Mesendoderm (in vitro differentiated cells): ENCODE data around the gene SMPD3.

ENCODE experiments used
- DNase-seq: peaks from one replicate; pipeline ENCODE4 v3.0.0; 2013
- H2AK5ac ChIP-seq: 2 replicates; pipeline ENCODE4 v1.6.1; 2013; ENCODE audit warnings: low read length, inconsistent platforms
- H2BK120ac ChIP-seq: 2 replicates; pipeline ENCODE4 v1.6.1; 2013; ENCODE audit warnings: low read depth, mild to moderate bottlenecking, low read length, moderate library complexity, mixed read lengths
- H2BK15ac ChIP-seq: replicated peaks from 2 replicates; pipeline ENCODE4 v1.6.1; 2013; ENCODE audit warnings: low read depth, mild to moderate bottlenecking, moderate library complexity
- H2BK5ac ChIP-seq: 2 replicates; pipeline ENCODE4 v1.6.1; 2013; ENCODE audit warnings: low read length, inconsistent platforms
- H3K18ac ChIP-seq: 2 replicates; pipeline ENCODE4 v1.6.1; 2013; ENCODE audit warnings: mild to moderate bottlenecking, low read length, mixed read lengths
- H3K23ac ChIP-seq: one replicate; pipeline ENCODE4 v1.6.1; 2013; ENCODE audit warnings: low read length
- H3K27ac ChIP-seq: 2 replicates; pipeline ENCODE4 v1.5.1; 2013; ENCODE audit warnings: low read depth, mild to moderate bottlenecking, inconsistent platforms, low read length, moderate library complexity
- H3K27me3 ChIP-seq: 2 replicates; pipeline ENCODE4 v1.6.1; 2013; ENCODE audit warnings: low read length, control low read depth, mild to moderate bottlenecking, inconsistent platforms; ENCODE audit not compliant: insufficient read depth, poor library complexity
- H3K36me3 ChIP-seq: 2 replicates; pipeline ENCODE4 v1.6.1; 2013; ENCODE audit warnings: low read length, inconsistent platforms; ENCODE audit not compliant: control insufficient read depth, insufficient read depth
- H3K4ac ChIP-seq: one replicate; pipeline ENCODE4 v1.6.1; 2013; ENCODE audit warnings: low read depth, mild to moderate bottlenecking, low read length, moderate library complexity
- H3K4me1 ChIP-seq: 2 replicates; pipeline ENCODE4 v1.6.1; 2013; ENCODE audit warnings: low read depth, low read length, inconsistent platforms; ENCODE audit not compliant: control insufficient read depth
- H3K4me2 ChIP-seq: 2 replicates; pipeline ENCODE4 v1.6.1; 2013; ENCODE audit warnings: low read length
- H3K4me3 ChIP-seq: 2 replicates; pipeline ENCODE4 v1.5.1; 2013; ENCODE audit warnings: mild to moderate bottlenecking, low read length
- H3K56ac ChIP-seq: one replicate; pipeline ENCODE4 v1.6.1; 2013; ENCODE audit warnings: low read length
- H3K79me1 ChIP-seq: 2 replicates; pipeline ENCODE4 v1.6.1; 2013; ENCODE audit warnings: low read length, inconsistent platforms
- H3K79me2 ChIP-seq: 2 replicates; pipeline ENCODE4 v1.6.1; 2013; ENCODE audit warnings: mild to moderate bottlenecking, low read length; ENCODE audit not compliant: control insufficient read depth, insufficient read depth
- H3K9ac ChIP-seq: 2 replicates; pipeline ENCODE4 v1.6.1; 2013; ENCODE audit warnings: low read length, inconsistent platforms
- H4K5ac ChIP-seq: one replicate; pipeline ENCODE4 v1.6.1; 2013; ENCODE audit warnings: low read length
- H4K8ac ChIP-seq: one replicate; pipeline ENCODE4 v1.6.1; 2013; ENCODE audit warnings: low read depth, mild to moderate bottlenecking, control low read depth, low read length, moderate library complexity
- WGBS: extraction: QIAGEN DNeasy Blood & Tissue Kit; methylation state at CpG from one replicate; pipeline ENCODE4 v1.1.7; 2013; ENCODE audit warnings: low lambda C conversion rate, missing lambda C conversion rate; ENCODE audit not compliant: insufficient coverage; ENCODE audit errors: extremely low coverage; 5-methylcytosine and 5-hydroxymethylcytosine counted together

SMPD3 gene

DNA sequence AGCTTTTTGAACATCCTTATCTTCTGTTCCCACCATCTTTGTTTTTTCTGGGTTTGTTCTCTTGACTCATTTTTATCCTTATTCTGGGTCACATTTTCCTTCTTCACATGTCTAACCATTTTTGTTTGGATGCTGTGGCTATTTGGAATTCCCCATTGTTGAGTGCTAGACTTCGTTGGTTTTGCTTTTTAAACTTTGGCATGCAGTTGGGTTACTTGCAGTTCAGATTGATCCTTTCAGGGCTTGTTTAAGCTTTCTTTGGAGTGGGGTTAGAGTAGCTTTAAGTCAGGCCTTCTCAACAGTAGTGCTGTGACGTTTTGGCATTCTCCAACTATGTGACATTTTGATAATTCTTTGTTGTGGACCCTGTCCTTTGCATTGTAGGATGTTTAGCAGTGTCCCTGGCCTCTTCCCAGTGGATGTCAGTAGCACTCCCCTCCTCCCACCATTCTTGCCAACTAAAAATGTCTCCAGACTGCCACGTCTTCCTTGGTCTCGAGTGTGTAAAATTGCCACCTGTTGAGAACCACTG lies 116.4 kb downstream of the SMPD3 start:
- no CpG with 5 or more reads among the region's 4 CpGs for WGBS
- no peak for DNase-seq
- no peak overlapping the region for H2AK5ac ChIP-seq
- no peak overlapping the region for H4K5ac ChIP-seq
- H3K79me2 ChIP-seq, result no peaks in the 10 kb centered on the region
- peak overlapping the region; percentile 33 for H3K27ac ChIP-seq
- no peak overlapping the region for H4K8ac ChIP-seq
- no peaks in the 10 kb centered on the region for H3K79me1 ChIP-seq
- H3K4ac ChIP-seq, result no peak overlapping the region
- no peak overlapping the region for H2BK120ac ChIP-seq
- no peak overlapping the region for H3K18ac ChIP-seq
- H3K4me3 ChIP-seq, result no peak overlapping the region
- H3K9ac ChIP-seq, result no peak overlapping the region
- H2BK15ac ChIP-seq, result no peak overlapping the region
- no peaks in the 10 kb centered on the region for H3K27me3 ChIP-seq
- H3K36me3 ChIP-seq, result no peaks in the 10 kb centered on the region
- H3K23ac ChIP-seq, result no peak overlapping the region
- H3K56ac ChIP-seq, result no peak overlapping the region
- H2BK5ac ChIP-seq, result no peak overlapping the region
- no peak overlapping the region for H3K4me2 ChIP-seq
- no peaks in the 10 kb centered on the region for H3K4me1 ChIP-seq

DNA sequence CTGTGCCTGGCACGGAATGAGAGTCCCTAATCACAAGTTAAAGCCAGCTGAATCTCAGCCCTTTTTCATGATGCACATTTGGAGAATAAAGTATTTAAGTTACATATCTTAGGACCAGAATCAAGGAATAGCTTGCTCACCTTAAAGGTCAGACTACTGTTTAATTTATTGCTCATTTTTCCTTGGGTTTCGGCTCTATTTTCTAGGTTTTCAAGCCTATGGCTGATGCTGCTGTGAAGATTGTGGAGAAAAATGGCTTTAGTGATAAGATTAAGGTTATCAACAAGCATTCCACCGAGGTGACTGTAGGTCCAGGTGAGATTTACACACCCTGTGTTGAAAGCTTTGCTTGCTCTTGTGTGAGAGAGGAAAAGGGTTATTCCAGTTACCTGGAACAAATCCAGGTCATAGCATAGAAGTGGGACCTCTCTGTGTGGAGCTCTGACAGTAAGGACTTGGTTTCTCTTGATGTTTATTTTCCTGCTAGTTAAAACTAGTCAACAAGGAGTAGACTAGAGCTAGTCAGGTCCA lies 119.4 kb downstream of the SMPD3 start:
- no peak overlapping the region for H2AK5ac ChIP-seq
- no peaks in the 10 kb centered on the region for H3K4me1 ChIP-seq
- peaks cover 6% of the 10 kb centered on the region for H3K36me3 ChIP-seq
- H2BK120ac ChIP-seq, result no peak overlapping the region
- no peak overlapping the region for H3K27ac ChIP-seq
- no peak overlapping the region for H3K23ac ChIP-seq
- H3K4me2 ChIP-seq, result no peak overlapping the region
- H4K8ac ChIP-seq, result no peak overlapping the region
- no peak overlapping the region for H3K9ac ChIP-seq
- no CpG with 5 or more reads among the region's 3 CpGs for whole genome bisulfite sequencing
- H3K4me3 ChIP-seq, result no peak overlapping the region
- H3K79me1 ChIP-seq, result no peaks in the 10 kb centered on the region
- no peak overlapping the region for H3K4ac ChIP-seq
- no peak overlapping the region for H2BK5ac ChIP-seq
- H3K79me2 ChIP-seq, result no peaks in the 10 kb centered on the region
- H3K56ac ChIP-seq, result no peak overlapping the region
- peak; percentile 32 for DNase-seq
- no peak overlapping the region for H3K18ac ChIP-seq
- H3K27me3 ChIP-seq, result no peaks in the 10 kb centered on the region
- no peak overlapping the region for H4K5ac ChIP-seq
- H2BK15ac ChIP-seq, result no peak overlapping the region

- Histone ChIP-seq H3K27ac (peak overlapping the region; percentile 63), H2BK15ac (no peak overlapping the region), H3K56ac (no peak overlapping the region), H3K4me1 (no peaks in the 10 kb centered on the region), H2AK5ac (no peak overlapping the region), H3K18ac (no peak overlapping the region), H3K36me3 (peaks cover 7% of the 10 kb centered on the region), H3K9ac (no peak overlapping the region), H3K4ac (no peak overlapping the region), H3K23ac (no peak overlapping the region), H3K4me3 (no peak overlapping the region), H2BK120ac (no peak overlapping the region), H2BK5ac (no peak overlapping the region), H3K79me1 (no peaks in the 10 kb centered on the region), H3K79me2 (no peaks in the 10 kb centered on the region), H4K8ac (no peak overlapping the region), H4K5ac (no peak overlapping the region), H3K4me2 (no peak overlapping the region), H3K27me3 (no peaks in the 10 kb centered on the region)
- DNase-seq, result peak; percentile 97
- WGBS, result no CpG with 5 or more reads among the region's 13 CpGs
Measured at GRCh38 chr16:68328151-68328859, 120.0 kb downstream of the SMPD3 start.

DNA sequence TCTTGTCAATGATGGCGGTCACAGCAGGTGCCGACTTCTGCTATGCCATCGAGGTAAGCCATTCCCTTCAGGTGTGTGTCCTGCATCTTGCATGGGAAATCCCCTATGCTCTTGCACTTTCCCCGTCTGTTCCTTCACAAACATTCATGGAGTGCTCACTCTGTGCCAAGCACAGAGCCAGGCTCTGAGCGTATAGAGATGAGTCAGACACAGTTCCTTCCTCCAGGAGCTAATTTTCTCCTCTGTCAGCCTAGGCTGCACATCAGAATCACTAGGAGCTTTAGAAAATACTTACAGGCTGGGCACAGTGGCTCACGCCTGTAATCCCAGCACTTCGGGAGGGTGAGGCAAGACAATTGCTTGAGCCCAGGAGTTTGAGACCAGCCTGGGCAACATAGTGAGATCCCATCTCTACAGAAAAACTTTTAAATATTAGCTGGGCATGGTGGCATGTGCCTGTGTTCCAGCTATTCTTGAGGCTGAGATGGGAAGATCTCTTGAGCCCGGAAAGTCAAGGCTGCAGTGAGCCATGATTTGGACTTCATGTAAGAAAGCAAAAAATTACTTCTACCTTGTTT lies 123.4 kb downstream of the SMPD3 start:
- no peak overlapping the region for H4K5ac ChIP-seq
- H2BK5ac ChIP-seq, result no peak overlapping the region
- H3K56ac ChIP-seq, result no peak overlapping the region
- no peak overlapping the region for H2BK15ac ChIP-seq
- no peaks in the 10 kb centered on the region for H3K79me1 ChIP-seq
- no peak overlapping the region for H3K27ac ChIP-seq
- no peak overlapping the region for H2BK120ac ChIP-seq
- no peaks in the 10 kb centered on the region for H3K79me2 ChIP-seq
- no peaks in the 10 kb centered on the region for H3K27me3 ChIP-seq
- no peak overlapping the region for H3K18ac ChIP-seq
- no peak overlapping the region for H2AK5ac ChIP-seq
- H3K4ac ChIP-seq, result no peak overlapping the region
- no peak overlapping the region for H4K8ac ChIP-seq
- no peak overlapping the region for H3K9ac ChIP-seq
- H3K36me3 ChIP-seq, result peaks cover 9% of the 10 kb centered on the region
- no peaks in the 10 kb centered on the region for H3K4me1 ChIP-seq
- whole genome bisulfite sequencing, result no CpG with 5 or more reads among the region's 8 CpGs
- no peak for DNase-seq
- no peak overlapping the region for H3K23ac ChIP-seq
- no peak overlapping the region for H3K4me2 ChIP-seq
- H3K4me3 ChIP-seq, result no peak overlapping the region

DNA sequence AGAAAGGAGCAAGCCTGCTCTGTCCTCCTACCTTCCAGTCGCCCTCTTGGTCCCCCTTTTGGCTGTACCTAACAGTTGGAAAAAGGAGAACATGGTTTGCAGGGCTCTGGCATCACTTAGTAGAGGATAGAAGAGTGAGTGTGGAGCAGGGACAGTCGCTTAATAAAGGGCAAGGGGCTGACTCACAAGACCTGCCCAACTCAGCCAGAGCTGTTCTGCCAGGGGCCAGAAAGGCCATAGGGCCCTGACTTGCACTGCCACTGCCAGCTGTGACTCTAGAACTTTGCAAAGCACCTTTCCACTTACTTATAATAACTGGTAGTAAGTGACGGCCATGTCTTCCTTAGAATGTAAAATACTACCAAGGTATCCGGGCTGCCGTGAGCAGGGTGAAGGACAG lies 124.0 kb downstream of the SMPD3 start:
- Histone ChIP-seq H3K79me2 (no peaks in the 10 kb centered on the region), H3K56ac (no peak overlapping the region), H3K23ac (no peak overlapping the region), H3K18ac (no peak overlapping the region), H3K4me1 (no peaks in the 10 kb centered on the region), H3K36me3 (peaks cover 9% of the 10 kb centered on the region), H2BK120ac (no peak overlapping the region), H4K8ac (no peak overlapping the region), H3K9ac (no peak overlapping the region), H2AK5ac (no peak overlapping the region), H3K27me3 (no peaks in the 10 kb centered on the region), H3K79me1 (no peaks in the 10 kb centered on the region), H2BK15ac (no peak overlapping the region), H2BK5ac (no peak overlapping the region), H3K4ac (no peak overlapping the region), H4K5ac (no peak overlapping the region), H3K27ac (no peak overlapping the region), H3K4me3 (no peak overlapping the region), H3K4me2 (no peak overlapping the region)
- WGBS, result no CpG with 5 or more reads among the region's 5 CpGs
- no peak for DNase-seq
